Neural cell (in vitro differentiated cells): ENCODE results near the gene CAMK2D. TPM values are rescaled to one million over a fixed set of nuclear protein-coding genes. Genes with fewer than 3 reads are reported as not detected.

Source experiments
- H2AFZ ChIP-seq: fragments of 200-600, 300-800 bp; sonication (generic), shearing (Covaris generic); 2 replicates; pipeline ENCODE4 v1.6.0; 2014; ENCODE audit warnings: low read depth, mild to moderate bottlenecking, antibody characterized with exemption, low read length, moderate library complexity
- H3F3A ChIP-seq: fragments of 200-600 bp; shearing (Covaris generic); 2 replicates; pipeline ENCODE4 v1.6.1; 2016; ENCODE audit warnings: mild to moderate bottlenecking, moderate library complexity, mixed read lengths, antibody characterized with exemption, low read length; ENCODE audit not compliant: insufficient read depth, poor library complexity, severe bottlenecking
- H3K27ac ChIP-seq: fragments of 200-600, 300-800 bp; sonication (generic), shearing (Covaris generic); 2 replicates; pipeline ENCODE4 v1.5.1; 2014; ENCODE audit warnings: mild to moderate bottlenecking, low read length, moderate library complexity
- H3K27me3 ChIP-seq: fragments of 300-800, 200-600 bp; sonication (generic), shearing (Covaris generic); 2 replicates; pipeline ENCODE4 v1.6.0; 2014; ENCODE audit warnings: mild to moderate bottlenecking, low read depth, low read length, moderate library complexity; ENCODE audit not compliant: insufficient read depth
- H3K36me3 ChIP-seq: fragments of 300-800, 200-600 bp; sonication (generic), shearing (Covaris generic); 2 replicates; pipeline ENCODE4 v1.5.1; 2014; ENCODE audit warnings: mild to moderate bottlenecking, antibody characterized with exemption, low read length, moderate library complexity; ENCODE audit not compliant: insufficient read depth
- H3K4me2 ChIP-seq: fragments of 300-800, 200-600 bp; sonication (generic), shearing (Covaris generic); 2 replicates; pipeline ENCODE4 v1.6.0; 2014; ENCODE audit warnings: mild to moderate bottlenecking, low read length
- H3K4me3 ChIP-seq: fragments of 300-800, 200-600 bp; sonication (generic), shearing (Covaris generic); 2 replicates; pipeline ENCODE4 v1.5.1; 2014; ENCODE audit warnings: mild to moderate bottlenecking, low read length, moderate library complexity
- H3K79me2 ChIP-seq: fragments of 200-600 bp; shearing (Covaris generic); replicated peaks from 2 replicates; pipeline ENCODE4 v1.6.0; 2014; ENCODE audit warnings: mild to moderate bottlenecking, low read length, moderate library complexity; ENCODE audit not compliant: insufficient read depth
- H3K9ac ChIP-seq: fragments of 300-800, 200-600 bp; sonication (generic), shearing (Covaris generic); 2 replicates; pipeline ENCODE4 v1.6.1; 2016; ENCODE audit warnings: mild to moderate bottlenecking, low read length, mixed read lengths
- H3K9me2 ChIP-seq: fragments of 200-600 bp; shearing (Covaris generic); 2 replicates; pipeline ENCODE4 v1.6.1; 2016; ENCODE audit warnings: mild to moderate bottlenecking, low read length, mixed read lengths; ENCODE audit not compliant: insufficient read depth
- H3K9me3 ChIP-seq: fragments of 200-600, 300-800 bp; sonication (generic), shearing (Covaris generic); 2 replicates; pipeline ENCODE4 v1.6.1; 2016; ENCODE audit warnings: mild to moderate bottlenecking, mixed run types, low read length, moderate library complexity, mixed read lengths
- H4K20me1 ChIP-seq: fragments of 200-600 bp; shearing (Covaris generic); 2 replicates; pipeline ENCODE4 v1.6.1; 2016; ENCODE audit warnings: mild to moderate bottlenecking, mixed run types; ENCODE audit not compliant: insufficient read depth
- CTCF ChIP-seq: fragments of 450-650 bp; IDR thresholded peaks from 2 replicates; pipeline ENCODE4 v1.5.1; 2014; ENCODE audit warnings: antibody characterized with exemption, mild to moderate bottlenecking, moderate library complexity; ENCODE audit not compliant: poor library complexity, severe bottlenecking
- EP300 ChIP-seq: fragments of 450-650 bp; conservative IDR thresholded peaks from 2 replicates; pipeline ENCODE4 v1.6.1; 2014; ENCODE audit warnings: antibody characterized with exemption, mild to moderate bottlenecking, moderate library complexity; ENCODE audit not compliant: poor library complexity, severe bottlenecking
- EZH2 ChIP-seq: fragments of 200-600, 300-800 bp; shearing (Covaris generic), sonication (generic); IDR thresholded peaks from 2 replicates; pipeline ENCODE4 v1.6.1; 2014; ENCODE audit warnings: antibody characterized with exemption, low read length, borderline replicate concordance, mild to moderate bottlenecking; ENCODE audit not compliant: insufficient read depth, poor library complexity, severe bottlenecking
- MXI1 ChIP-seq: fragments of 450-650 bp; conservative IDR thresholded peaks from 2 replicates; pipeline ENCODE4 v1.6.1; 2014; ENCODE audit warnings: antibody characterized with exemption, mild to moderate bottlenecking; ENCODE audit not compliant: poor library complexity, severe bottlenecking
- POLR2AphosphoS5 ChIP-seq: IDR thresholded peaks from 2 replicates; pipeline ENCODE4 v1.6.1; 2012
- RAD21 ChIP-seq: fragments of 450-650 bp; conservative IDR thresholded peaks from 2 replicates; pipeline ENCODE4 v1.6.1; 2014; ENCODE audit warnings: antibody characterized with exemption, mild to moderate bottlenecking, moderate library complexity
- SMC3 ChIP-seq: fragments of 450-650 bp; conservative IDR thresholded peaks from 2 replicates; pipeline ENCODE4 v1.6.1; 2014; ENCODE audit warnings: antibody characterized with exemption, mild to moderate bottlenecking, moderate library complexity; ENCODE audit not compliant: poor library complexity
- TAF1 ChIP-seq: IDR thresholded peaks from 2 replicates; pipeline ENCODE4 v1.6.1; 2012; ENCODE audit warnings: low read depth
- polyA plus RNA-seq: library from polyadenylated mRNA; depleted of rRNA; stranded (reverse); fragments of >200 nt; gene quantifications from 2 replicates; pipeline ENCODE4 v1.2.3, GENCODE V29; 2014
- TF ChIP-seq, protein P1 (sequence below): IDR thresholded peaks from 2 replicates; pipeline ENCODE4 v1.6.1; 2012; ENCODE audit warnings: borderline replicate concordance

The CAMK2D gene
- polyA plus RNA-seq, 1 donor from 2014 or later, result 27.1 TPM

DNA sequence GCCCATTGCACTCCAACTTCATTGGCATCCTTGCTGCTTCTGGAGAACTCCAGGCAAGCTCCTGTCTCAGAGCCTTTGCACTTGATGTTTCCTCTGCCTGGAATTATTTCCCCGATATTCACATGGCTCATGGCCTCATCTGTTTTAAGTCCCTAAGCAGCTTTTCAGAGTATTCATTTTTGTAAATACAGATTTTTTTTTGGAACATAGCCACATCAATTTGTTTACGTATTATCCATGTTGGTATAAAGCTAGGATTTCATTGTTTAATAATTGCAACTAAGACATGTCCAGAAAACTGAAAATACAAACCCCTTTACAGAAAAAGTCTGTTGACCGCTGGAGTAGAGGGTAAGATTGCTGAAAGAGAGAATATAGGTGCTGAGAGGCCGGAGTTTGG, 142.0 kb downstream of the CAMK2D start:
- no peak overlapping the region for H3K27ac ChIP-seq
- no peak overlapping the region for H3K4me3 ChIP-seq
- H3K4me2 ChIP-seq, result no peak overlapping the region
- TF ChIP-seq EZH2, result no peak
- no peak for TF ChIP-seq RAD21
- TF ChIP-seq EP300, result no peak
- no peak for TF ChIP-seq TAF1
- no peak for TF ChIP-seq POLR2AphosphoS5
- TF ChIP-seq, protein P1, sequence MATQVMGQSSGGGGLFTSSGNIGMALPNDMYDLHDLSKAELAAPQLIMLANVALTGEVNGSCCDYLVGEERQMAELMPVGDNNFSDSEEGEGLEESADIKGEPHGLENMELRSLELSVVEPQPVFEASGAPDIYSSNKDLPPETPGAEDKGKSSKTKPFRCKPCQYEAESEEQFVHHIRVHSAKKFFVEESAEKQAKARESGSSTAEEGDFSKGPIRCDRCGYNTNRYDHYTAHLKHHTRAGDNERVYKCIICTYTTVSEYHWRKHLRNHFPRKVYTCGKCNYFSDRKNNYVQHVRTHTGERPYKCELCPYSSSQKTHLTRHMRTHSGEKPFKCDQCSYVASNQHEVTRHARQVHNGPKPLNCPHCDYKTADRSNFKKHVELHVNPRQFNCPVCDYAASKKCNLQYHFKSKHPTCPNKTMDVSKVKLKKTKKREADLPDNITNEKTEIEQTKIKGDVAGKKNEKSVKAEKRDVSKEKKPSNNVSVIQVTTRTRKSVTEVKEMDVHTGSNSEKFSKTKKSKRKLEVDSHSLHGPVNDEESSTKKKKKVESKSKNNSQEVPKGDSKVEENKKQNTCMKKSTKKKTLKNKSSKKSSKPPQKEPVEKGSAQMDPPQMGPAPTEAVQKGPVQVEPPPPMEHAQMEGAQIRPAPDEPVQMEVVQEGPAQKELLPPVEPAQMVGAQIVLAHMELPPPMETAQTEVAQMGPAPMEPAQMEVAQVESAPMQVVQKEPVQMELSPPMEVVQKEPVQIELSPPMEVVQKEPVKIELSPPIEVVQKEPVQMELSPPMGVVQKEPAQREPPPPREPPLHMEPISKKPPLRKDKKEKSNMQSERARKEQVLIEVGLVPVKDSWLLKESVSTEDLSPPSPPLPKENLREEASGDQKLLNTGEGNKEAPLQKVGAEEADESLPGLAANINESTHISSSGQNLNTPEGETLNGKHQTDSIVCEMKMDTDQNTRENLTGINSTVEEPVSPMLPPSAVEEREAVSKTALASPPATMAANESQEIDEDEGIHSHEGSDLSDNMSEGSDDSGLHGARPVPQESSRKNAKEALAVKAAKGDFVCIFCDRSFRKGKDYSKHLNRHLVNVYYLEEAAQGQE, result no peak
- TF ChIP-seq SMC3, result no peak
- TF ChIP-seq MXI1, result no peak
- no peak for TF ChIP-seq CTCF
- H3K79me2 ChIP-seq, result no peaks in the 10 kb centered on the region
- H3K9ac ChIP-seq, result no peak overlapping the region
- no peaks in the 10 kb centered on the region for H3K9me3 ChIP-seq
- no peaks in the 10 kb centered on the region for H4K20me1 ChIP-seq
- H3F3A ChIP-seq, result no peaks in the 10 kb centered on the region
- no peak overlapping the region for H2AFZ ChIP-seq
- no peaks in the 10 kb centered on the region for H3K27me3 ChIP-seq
- no peaks in the 10 kb centered on the region for H3K36me3 ChIP-seq
- H3K9me2 ChIP-seq, result no peaks in the 10 kb centered on the region

DNA sequence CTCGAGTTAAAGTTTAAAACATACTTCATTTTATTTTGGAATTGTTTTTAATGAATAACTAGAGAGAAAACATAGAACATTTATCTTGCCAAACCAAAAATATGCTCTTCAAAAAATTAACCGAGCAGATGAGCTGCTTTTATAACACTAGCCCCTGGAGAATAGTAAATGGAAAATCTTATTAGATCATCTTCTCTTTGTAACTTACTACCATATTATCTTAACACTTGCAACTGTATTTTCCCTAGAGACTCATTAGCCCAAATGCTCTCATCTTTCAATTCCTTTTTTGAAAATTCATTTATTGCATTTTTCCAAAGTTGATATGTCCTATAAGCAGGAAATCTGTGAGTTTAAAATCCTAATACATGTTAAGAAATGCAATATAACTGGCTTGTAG, 143.3 kb downstream of the CAMK2D start:
- no peak for TF ChIP-seq CTCF
- TF ChIP-seq MXI1, result no peak
- no peak for TF ChIP-seq TAF1

More for the DNA sequence above, 143.3 kb downstream of the CAMK2D start:
- no peak overlapping the region for H3K4me2 ChIP-seq
- H3K9me2 ChIP-seq, result no peaks in the 10 kb centered on the region
- H3K4me3 ChIP-seq, result no peak overlapping the region
- H4K20me1 ChIP-seq, result no peaks in the 10 kb centered on the region
- H2AFZ ChIP-seq, result no peak overlapping the region
- no peaks in the 10 kb centered on the region for H3K79me2 ChIP-seq
- no peaks in the 10 kb centered on the region for H3K27me3 ChIP-seq
- no peaks in the 10 kb centered on the region for H3K9me3 ChIP-seq
- no peaks in the 10 kb centered on the region for H3K36me3 ChIP-seq
- H3F3A ChIP-seq, result no peaks in the 10 kb centered on the region
- H3K9ac ChIP-seq, result no peak overlapping the region
- no peak overlapping the region for H3K27ac ChIP-seq
